BE2C (cell line): ENCODE results near the gene PPP1R3C.

Experiments used
- DNase-seq: peaks from one replicate; pipeline ENCODE4 v3.0.0-alpha.2; 2020
- H3K27me3 ChIP-seq: fragments of 250-450 bp; sonication (Bioruptor Pico); 2 replicates; pipeline ENCODE4 v1.5.1; 2020; ENCODE audit warnings: mild to moderate bottlenecking
- H3K36me3 ChIP-seq: fragments of 250-450 bp; sonication (Bioruptor Pico); 2 replicates; pipeline ENCODE4 v1.5.1; 2020; ENCODE audit warnings: mild to moderate bottlenecking
- H3K4me1 ChIP-seq: fragments of 250-450 bp; sonication (Bioruptor Pico); 2 replicates; pipeline ENCODE4 v1.5.1; 2020
- H3K4me3 ChIP-seq: 2 replicates; pipeline ENCODE4 v1.5.1; 2011; ENCODE audit warnings: low read depth, low read length
- H3K9me3 ChIP-seq: fragments of 250-450 bp; sonication (Bioruptor Pico); 2 replicates; pipeline ENCODE4 v1.5.1; 2020
- TF ChIP-seq, protein P1 (sequence below): IDR thresholded peaks from 2 replicates; pipeline ENCODE4 v1.5.1; 2012; ENCODE audit warnings: mild to moderate bottlenecking, low read depth, low read length

PPP1R3C gene

DNA sequence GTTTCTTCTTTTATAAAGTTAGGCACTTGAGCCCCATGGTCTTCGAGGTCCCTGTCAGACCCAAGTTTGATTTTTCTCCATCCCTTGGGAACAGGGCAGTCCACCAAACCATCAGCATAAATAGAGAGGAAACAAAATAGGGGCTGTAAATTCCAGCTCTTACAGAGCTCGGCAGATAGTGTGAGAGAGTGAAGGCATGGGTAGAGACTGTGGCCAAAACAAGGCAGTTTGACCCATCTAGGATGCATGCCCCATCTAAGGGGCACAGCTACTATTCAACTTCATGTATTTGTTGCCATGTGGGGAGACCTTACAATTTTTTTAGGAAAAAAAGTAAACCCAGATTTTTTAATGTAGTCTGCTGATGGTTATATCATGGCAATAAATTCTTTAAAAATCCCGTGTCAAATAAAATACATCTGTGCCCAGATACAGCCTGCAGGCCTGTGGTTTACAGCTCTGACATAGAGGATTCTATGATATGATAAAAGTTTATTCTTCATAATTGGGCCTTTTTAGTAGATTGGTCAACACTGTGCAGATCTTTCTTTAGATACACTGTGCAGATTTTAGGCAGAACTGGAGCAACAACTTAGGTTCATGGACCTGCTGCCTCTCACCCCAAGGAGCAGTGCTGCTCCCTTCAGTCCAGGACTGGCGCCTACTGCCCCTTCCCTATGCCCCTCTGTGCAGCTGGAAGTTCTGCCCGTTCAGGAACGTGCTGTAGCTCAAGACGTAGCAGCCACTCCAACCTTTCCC lies 5.3 kb downstream of the PPP1R3C start:
- no peak overlapping the region for H3K4me3 ChIP-seq

DNA sequence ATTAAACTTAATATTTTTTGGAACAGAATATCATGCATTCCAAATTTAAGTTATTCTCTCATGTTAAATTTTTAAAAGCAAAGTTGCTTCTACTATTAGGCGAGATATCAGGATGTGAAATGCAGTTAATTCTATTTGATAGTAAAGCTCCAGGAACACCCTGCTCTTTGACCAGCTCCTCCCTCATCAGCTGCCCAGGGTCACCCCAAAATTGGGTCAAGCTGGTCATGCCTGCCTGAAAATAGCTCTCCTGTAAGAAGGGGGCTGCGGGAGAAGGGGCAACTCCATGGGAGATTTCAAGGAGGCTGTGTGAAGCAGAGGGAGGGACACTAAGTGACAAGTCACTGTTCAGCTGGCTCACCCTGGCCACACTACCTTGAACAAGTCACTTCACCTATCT lies 5.9 kb downstream of the PPP1R3C start:
- TF ChIP-seq, protein P1, sequence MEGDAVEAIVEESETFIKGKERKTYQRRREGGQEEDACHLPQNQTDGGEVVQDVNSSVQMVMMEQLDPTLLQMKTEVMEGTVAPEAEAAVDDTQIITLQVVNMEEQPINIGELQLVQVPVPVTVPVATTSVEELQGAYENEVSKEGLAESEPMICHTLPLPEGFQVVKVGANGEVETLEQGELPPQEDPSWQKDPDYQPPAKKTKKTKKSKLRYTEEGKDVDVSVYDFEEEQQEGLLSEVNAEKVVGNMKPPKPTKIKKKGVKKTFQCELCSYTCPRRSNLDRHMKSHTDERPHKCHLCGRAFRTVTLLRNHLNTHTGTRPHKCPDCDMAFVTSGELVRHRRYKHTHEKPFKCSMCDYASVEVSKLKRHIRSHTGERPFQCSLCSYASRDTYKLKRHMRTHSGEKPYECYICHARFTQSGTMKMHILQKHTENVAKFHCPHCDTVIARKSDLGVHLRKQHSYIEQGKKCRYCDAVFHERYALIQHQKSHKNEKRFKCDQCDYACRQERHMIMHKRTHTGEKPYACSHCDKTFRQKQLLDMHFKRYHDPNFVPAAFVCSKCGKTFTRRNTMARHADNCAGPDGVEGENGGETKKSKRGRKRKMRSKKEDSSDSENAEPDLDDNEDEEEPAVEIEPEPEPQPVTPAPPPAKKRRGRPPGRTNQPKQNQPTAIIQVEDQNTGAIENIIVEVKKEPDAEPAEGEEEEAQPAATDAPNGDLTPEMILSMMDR = no peak
- no peaks in the 10 kb centered on the region for H3K4me1 ChIP-seq
- no peak overlapping the region for H3K4me3 ChIP-seq
- H3K36me3 ChIP-seq = peaks cover 2% of the 10 kb centered on the region
- no peaks in the 10 kb centered on the region for H3K9me3 ChIP-seq
- no peak for DNase-seq
- no peaks in the 10 kb centered on the region for H3K27me3 ChIP-seq

More for the DNA sequence above, 5.3 kb downstream of the PPP1R3C start:
- peaks cover 2% of the 10 kb centered on the region for H3K36me3 ChIP-seq
- no peaks in the 10 kb centered on the region for H3K9me3 ChIP-seq
- DNase-seq = no peak
- TF ChIP-seq, protein P1 = no peak
- no peaks in the 10 kb centered on the region for H3K27me3 ChIP-seq
- H3K4me1 ChIP-seq = no peaks in the 10 kb centered on the region

DNA sequence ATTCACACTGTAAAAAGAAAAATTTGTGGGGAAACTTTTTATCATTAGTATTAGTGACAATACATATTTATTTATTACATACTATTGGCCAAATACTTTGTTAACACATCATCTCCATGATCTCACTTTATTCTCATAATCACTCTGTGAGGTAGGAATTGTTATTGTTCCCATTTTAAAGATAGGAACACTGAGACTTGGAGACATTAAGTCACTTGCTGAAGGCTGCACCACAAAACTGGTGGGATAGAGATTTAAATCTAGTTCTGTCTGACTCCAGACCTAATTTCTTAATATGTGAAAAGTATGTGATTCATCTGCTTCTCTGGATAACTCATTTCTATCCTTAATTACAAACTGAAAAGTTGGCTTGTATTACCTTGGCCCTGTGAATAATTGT lies 8.2 kb downstream of the PPP1R3C start:
- DNase-seq = no peak
- Histone ChIP-seq H3K27me3 (no peaks in the 10 kb centered on the region), H3K36me3 (peaks cover 2% of the 10 kb centered on the region; the same call in 1 of the 2 replicates), H3K9me3 (no peaks in the 10 kb centered on the region), H3K4me1 (no peaks in the 10 kb centered on the region), H3K4me3 (no peak overlapping the region)
- TF ChIP-seq, protein P1 = no peak

DNA sequence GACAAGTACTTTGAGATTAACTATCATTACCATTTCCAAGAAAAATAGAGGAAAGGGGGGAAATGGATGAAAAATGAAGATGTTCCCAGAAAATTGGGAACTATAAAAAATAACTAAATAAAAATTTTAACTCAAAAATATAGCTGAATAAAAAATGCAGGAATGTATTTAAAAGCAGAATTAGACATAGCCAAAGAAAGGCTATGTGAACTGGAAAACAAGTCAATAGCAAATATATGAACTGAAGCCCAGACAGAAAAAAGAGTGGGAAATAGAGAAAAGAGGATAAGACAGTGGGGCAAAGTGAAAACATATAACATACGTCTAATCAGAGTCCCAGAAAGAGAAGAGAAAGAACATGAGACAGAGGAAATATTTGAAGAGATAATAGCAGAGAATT lies 10.3 kb downstream of the PPP1R3C start:
- no peak for DNase-seq
- no peaks in the 10 kb centered on the region for H3K36me3 ChIP-seq
- TF ChIP-seq, protein P1 = no peak
- H3K27me3 ChIP-seq = no peaks in the 10 kb centered on the region
- H3K4me3 ChIP-seq = no peak overlapping the region
- no peaks in the 10 kb centered on the region for H3K4me1 ChIP-seq
- H3K9me3 ChIP-seq = no peaks in the 10 kb centered on the region

DNA sequence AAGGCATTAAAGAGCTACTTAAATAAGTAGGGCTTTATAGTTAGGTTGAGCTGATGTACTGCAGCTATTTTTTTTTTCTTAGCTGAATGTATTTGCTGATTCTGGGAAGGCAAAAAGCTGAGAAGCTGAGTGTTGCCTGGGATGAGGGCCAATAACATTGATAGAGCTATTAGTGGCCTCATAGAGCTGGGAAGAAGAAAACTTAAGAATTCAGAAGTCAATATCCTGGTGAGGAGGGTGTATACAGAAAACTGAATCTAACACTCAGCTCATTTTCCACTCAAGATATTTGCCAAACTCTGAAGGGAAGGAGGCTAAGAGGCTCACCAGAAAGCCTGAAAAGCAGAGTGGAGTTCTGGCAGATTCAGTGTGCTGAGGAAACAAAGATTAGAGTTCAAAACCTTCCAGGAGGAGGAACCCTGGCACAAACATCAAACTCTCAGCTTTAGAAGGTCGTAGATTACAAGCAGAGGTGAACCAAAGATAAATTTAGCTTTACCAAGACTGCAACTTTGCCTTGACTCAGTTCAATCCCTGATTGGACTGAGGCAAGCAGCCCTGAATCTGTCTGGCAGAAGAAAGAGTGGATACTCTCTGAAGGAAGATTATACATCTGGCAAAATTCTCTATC lies 11.3 kb downstream of the PPP1R3C start:
- no peaks in the 10 kb centered on the region for H3K36me3 ChIP-seq
- H3K4me1 ChIP-seq = no peaks in the 10 kb centered on the region
- no peaks in the 10 kb centered on the region for H3K27me3 ChIP-seq
- TF ChIP-seq, protein P1 = no peak
- no peak overlapping the region for H3K4me3 ChIP-seq
- no peak for DNase-seq
- no peaks in the 10 kb centered on the region for H3K9me3 ChIP-seq

DNA sequence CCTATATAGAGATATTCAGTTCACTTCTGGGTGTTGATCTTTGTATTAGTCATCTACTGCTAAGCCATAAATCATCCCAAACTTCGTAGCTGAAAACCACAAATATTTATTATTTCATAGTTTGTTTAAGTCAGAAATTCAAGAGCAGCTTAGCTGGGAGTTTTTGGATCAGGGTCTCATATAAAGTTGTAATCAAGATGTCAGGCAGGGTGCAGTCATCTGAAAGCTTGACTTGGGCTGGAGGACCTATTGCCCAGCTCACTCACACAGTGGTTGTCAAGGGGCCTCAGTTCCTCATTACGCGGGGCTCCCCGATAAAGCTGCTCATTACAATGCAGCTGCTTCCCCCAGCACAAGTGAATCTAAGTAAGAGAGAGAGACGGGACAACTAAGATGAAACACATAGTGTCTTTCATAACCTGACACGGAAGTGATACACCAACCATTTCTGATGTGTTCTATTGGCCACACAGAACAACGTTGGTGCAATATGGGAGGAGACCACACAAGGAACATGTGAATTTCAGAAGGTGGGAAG lies 15.7 kb downstream of the PPP1R3C start:
- Histone ChIP-seq H3K27me3 (no peaks in the 10 kb centered on the region), H3K4me1 (no peaks in the 10 kb centered on the region; the same call in 1 of the 2 replicates), H3K4me3 (no peak overlapping the region), H3K9me3 (no peaks in the 10 kb centered on the region), H3K36me3 (no peaks in the 10 kb centered on the region)
- no peak for DNase-seq
- TF ChIP-seq, protein P1 = no peak
